Ecto neural progenitor cell (in vitro differentiated cells): ENCODE measurements around the gene MCM3AP.

Source experiments
- DNase-seq: peaks from one replicate; pipeline ENCODE4 v3.0.0-alpha.2; 2018; ENCODE audit warnings: low spot score

Gene MCM3AP

GRCh38 chr21:46269466-46269865 is 15.9 kb downstream of the MCM3AP start:
- DNase-seq: no peak

GRCh38 chr21:46268371-46268770 is 17.0 kb downstream of the MCM3AP start:
- no peak for DNase-seq

DNA sequence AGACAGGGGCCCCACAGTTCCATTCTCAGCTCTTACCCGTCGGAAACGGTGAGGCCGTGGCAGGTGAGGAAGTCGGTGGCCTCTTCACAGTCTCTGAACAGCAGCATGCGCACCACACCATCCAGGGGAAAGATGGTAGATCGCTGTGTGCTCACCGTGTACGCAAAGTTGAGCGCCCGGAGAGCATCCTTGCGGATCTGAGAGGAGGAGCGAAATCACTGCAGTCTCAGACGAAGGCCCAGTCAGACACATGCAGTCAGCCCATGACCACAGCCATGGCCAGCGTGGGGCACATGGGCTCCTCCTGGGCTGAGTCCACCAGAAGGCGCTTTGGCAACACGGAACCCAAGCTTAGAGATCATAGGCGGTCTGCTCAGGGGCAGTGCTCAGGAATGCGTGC is 18.5 kb downstream of the MCM3AP start:
- DNase-seq: no peak

GRCh38 chr21:46265736-46266525 is 19.5 kb downstream of the MCM3AP start:
- no peak for DNase-seq

DNA sequence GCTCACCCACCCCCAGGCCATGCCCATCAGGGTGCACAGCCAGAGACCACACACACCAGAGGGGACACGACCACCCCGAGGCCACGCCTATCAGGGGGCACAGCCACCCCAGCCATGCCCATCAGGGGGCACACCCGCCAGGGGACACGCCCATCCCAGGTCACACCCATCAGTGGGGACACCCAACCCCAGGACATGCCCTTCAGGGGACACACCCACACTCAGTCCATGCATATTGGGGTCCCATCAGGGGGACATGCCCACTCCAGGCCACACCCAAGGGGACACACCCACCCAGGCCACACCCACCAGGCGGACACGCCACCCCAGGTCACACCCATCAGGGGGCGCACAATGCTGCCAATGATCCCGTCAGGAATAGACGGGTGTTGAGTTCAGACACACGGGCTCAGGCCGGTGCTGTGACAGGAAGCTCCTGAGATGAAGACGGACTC is 20.7 kb downstream of the MCM3AP start:
- no peak for DNase-seq

DNA sequence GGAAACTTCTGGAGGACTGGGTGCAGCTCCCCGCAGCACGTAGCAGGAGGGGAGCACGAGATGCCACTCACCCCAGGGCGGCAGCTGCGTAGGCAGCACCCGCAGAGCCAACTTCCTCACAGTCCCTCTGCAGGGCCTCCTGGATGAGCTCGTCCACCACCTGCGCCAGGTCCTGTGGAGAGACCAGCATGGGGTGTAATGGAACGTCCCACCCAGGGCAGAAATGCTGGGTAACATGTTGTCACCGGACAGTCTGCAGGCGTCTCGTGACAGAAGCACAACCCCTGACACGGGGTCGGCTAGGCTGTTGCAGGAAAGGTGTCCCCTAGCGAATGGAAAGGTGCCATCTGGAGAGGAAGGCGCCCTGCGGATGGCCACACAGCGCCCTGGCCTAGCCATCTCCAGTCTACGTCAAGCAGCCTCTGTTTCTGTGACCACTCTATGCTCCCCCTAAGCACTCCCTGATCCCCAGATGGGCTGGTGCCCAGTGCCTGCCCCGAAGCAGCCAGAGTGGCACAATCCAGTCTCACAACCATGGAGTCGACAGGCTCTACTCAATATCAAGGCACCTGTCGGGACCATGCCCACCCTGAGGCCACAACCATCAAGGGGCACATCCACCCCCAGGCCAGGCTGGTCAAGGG is 21.2 kb downstream of the MCM3AP start:
- DNase-seq: no peak

GRCh38 chr21:46256501-46256994 is 28.9 kb downstream of the MCM3AP start:
- no peak for DNase-seq

- DNase-seq: no peak
Measured at GRCh38 chr21:46255758-46256337, 29.6 kb downstream of the MCM3AP start.

- no peak for DNase-seq
Measured at GRCh38 chr21:46255166-46255565, 30.2 kb downstream of the MCM3AP start.

- no peak for DNase-seq
Measured at GRCh38 chr21:46254208-46254975, 31.0 kb downstream of the MCM3AP start.

DNA sequence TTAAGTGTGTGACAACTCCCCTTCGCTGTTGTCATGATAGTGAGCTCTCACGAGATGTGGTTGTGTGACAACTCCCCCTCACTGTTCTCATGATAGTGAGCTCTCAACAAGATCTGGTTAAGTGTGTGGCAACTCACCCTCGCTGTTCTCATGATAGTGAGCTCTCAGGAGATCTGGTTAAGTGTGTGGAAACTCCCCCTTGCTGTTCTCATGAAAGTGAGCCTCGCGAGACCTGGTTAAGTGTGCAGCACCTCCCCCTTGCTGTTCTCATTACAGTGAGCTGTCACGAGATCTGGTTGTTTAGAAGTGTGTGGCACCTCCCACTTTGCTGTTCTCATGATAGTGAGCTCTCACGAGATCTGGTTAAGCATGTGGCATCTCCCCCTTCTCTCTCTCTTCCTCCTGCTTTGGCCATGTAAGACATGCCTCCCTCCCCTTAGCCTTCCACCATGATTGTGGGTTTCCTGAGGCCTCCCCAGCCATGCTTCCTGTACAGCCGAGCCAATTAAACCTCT is 31.7 kb downstream of the MCM3AP start:
- no peak for DNase-seq

DNA sequence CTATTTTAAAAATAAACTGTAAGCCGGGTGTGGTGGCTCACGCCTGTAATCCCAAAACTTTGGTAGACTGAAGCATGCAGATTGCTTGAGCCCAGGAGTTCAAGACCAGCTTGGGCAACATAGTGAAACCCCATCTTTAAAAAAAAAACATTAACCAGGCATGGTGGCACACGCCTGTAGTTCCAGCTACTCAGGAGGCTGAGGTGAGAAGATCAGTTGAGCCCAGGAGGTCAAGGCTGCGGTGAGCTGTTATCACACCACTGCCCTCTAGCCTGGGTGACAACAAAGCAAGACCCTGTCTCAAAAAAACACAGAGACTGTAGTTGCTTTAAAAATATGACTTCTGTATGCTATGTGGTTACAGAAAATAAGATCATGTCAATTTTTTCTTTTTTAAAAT is 32.6 kb downstream of the MCM3AP start:
- no peak for DNase-seq

- no peak for DNase-seq
Measured at GRCh38 chr21:46250146-46250725, 35.2 kb downstream of the MCM3AP start.

DNA sequence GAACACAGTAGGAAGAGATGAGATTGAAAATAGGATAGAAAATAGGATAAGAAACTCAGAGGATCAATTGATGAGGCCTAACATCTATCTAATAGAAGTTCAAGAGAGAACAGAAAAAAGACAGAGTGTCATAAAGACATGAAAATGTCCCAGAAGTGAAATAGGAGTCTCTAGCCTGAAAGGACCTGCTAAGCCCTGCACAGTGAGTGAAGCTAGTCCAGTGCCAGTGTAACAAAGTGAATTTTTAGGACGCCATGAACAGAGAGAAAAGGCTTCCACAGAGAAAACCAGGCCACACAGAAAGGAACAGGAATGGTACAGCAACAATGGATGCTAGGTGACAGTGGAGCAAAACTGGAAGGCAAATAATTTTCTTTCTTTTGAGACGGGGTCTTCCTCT is 36.6 kb downstream of the MCM3AP start:
- DNase-seq: no peak

DNA sequence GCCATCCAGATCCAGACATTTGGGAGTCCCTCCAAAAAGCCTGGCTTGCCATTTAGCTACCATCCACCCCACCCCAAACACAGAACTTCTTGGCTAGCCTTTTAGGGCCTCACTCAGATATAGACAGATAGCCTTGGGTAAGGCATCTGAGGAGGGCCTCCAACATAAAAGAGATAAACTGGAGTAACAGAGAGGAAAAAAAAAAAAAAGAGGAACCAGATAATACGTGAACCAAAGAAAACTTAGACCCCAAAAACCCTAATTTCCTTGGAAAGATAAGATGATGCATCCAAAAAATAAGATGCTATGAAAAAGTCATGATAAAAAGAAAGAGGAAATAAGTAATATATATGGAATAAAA is 37.0 kb downstream of the MCM3AP start:
- no peak for DNase-seq

GRCh38 chr21:46247699-46248421 is 37.6 kb downstream of the MCM3AP start:
- no peak for DNase-seq

DNA sequence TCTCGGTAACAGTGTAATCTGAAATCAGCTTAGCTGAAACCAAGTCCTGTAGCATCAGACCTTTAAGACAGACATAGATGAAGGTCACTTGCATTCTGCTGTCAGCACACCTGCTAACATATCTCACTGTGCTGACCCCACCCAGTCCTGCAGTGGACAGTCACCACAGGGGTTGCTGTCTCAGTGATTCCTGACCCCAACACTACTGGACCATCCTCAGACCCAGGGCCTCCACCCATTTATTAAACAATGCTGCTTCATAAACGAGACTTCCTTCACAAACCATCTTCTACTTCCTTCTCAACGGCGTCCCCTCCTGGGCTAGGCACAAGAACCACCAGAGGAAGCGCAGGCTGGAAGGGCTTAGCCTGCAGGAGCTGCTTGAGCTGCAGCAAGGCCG is 39.1 kb downstream of the MCM3AP start:
- DNase-seq: no peak

GRCh38 chr21:46245213-46245915 is 40.0 kb downstream of the MCM3AP start:
- no peak for DNase-seq

DNA sequence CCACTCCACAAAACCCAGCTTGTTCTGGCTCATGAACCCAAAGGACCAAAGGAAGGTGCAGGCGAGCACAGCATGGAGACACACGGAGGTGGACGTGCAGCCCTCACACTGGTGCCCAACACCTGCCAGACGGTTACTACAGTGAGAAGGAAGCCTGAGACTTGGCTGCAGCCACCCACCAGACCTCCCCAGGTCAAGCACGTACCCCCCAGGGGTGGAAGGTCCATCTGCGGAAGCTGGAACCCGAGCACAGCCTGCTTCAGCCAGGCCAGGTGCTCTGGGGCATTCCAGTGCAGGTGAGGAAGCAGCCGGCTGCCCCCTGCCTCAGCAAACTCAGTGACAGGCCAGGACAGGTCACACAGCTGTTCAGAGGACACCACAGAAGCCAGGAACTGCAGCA is 40.8 kb downstream of the MCM3AP start:
- no peak for DNase-seq

GRCh38 chr21:46243960-46244361 is 41.5 kb downstream of the MCM3AP start:
- no peak for DNase-seq

- no peak for DNase-seq
Measured at GRCh38 chr21:46243325-46243724, 42.1 kb downstream of the MCM3AP start.
